Calu3 (cell line): ENCODE results near the gene AHCYL1. TPM values are rescaled to one million over a fixed set of nuclear protein-coding genes. Genes with fewer than 3 reads are reported as not detected.

Experiments used
- BruUV-seq: library from RNA; stranded (reverse); fragments of 400-500 nt; replicated peaks from 2 replicates; lab custom pipeline; 2021; lab: Mats Ljungman, UMichigan
- CTCF ChIA-PET: fragments of 300-600 bp; sonication (Branson Sonifier 250); formaldehyde crosslinking; loops from one replicate; lab custom pipeline; 2022; ENCODE audit warnings: antibody characterized with exemption; lab: Charles Lee
- DNase-seq: peaks from one replicate; pipeline ENCODE4 v3.0.0; 2022
- H3K27ac Mint-ChIP-seq: one replicate; pipeline ENCODE4 v1.8.0; 2022; ENCODE audit warnings: mixed read lengths; ENCODE audit not compliant: unreplicated experiment
- H3K27me3 Mint-ChIP-seq: one replicate; pipeline ENCODE4 v1.8.0; 2022; ENCODE audit warnings: mixed read lengths; ENCODE audit not compliant: unreplicated experiment
- H3K36me3 Mint-ChIP-seq: one replicate; pipeline ENCODE4 v1.8.0; 2022; ENCODE audit warnings: mild to moderate bottlenecking, moderate library complexity, mixed read lengths; ENCODE audit not compliant: insufficient read depth, unreplicated experiment
- H3K4me1 Mint-ChIP-seq: one replicate; pipeline ENCODE4 v1.8.0; 2022; ENCODE audit warnings: mild to moderate bottlenecking, low read depth, mixed read lengths; ENCODE audit not compliant: unreplicated experiment
- H3K4me3 Mint-ChIP-seq: one replicate; pipeline ENCODE4 v1.8.0; 2022; ENCODE audit warnings: mild to moderate bottlenecking, low read depth, moderate library complexity, mixed read lengths; ENCODE audit not compliant: unreplicated experiment
- H3K9me3 Mint-ChIP-seq: one replicate; pipeline ENCODE4 v1.8.0; 2022; ENCODE audit warnings: low read depth, mixed read lengths; ENCODE audit not compliant: unreplicated experiment
- CTCF ChIP-seq: fragments of 200-600 bp; IDR thresholded peaks from one replicate; pipeline ENCODE4 v1.8.0; 2022; ENCODE audit warnings: antibody characterized with exemption; ENCODE audit not compliant: unreplicated experiment
- intact Hi-C: fragments of 100-400 bp; cut with micrococcal nuclease; formaldehyde crosslinking; loops from one replicate; pipeline ENCODE4 v1.10.0; 2022; ENCODE audit not compliant: unreplicated experiment
- total RNA-seq: library from RNA; stranded (reverse); gene quantifications from 2 replicates; pipeline ENCODE4 v1.2.3, GENCODE V29; 2022

The AHCYL1 gene
- total RNA-seq, 1 experiment from 2014 or later = 56.5 TPM

DNA sequence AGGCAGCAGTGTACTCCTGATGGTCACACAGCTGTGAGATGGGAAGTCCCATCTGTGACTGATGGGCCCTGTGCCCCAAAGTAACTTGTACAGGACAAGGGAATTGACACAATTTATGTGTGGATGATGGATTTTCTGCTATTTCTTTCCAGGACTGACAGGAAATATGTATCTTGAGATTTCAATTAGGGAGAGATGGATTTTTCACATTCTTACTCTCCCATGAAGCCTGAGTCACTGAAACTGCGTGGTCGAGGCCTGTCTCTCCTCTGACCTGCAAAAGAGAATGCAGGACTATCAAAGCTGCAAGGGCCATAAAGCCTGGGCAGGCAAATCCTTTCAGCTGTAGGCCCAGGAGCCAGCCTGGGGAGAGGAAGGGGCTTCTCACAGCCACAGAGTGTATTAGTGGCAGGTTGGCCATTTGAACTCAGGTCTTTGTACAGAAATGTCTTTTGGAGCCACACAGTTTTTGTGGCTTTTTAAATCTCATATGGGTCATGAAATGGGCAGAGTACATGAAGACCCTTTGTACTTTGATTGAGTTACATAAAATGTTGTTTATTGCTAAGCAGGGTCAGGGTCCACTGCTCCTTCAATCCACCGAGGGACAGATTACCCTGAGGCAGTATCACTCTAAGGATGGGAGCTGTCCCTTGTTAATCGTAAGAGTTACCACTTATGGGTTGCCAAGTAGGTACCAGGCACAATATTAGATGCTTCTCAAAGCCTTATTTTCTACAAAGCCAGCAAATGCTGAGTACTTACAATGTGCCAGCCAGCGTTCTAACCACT is 71.1 kb downstream of the AHCYL1 start:
- BruUV-seq = no TSS peak
- H3K4me1 Mint-ChIP-seq = no peaks in the 10 kb centered on the region
- CTCF ChIA-PET = no interaction called here
- DNase-seq = no peak
- no peak for TF ChIP-seq CTCF
- no peak overlapping the region for H3K4me3 Mint-ChIP-seq
- H3K27ac Mint-ChIP-seq = no peak overlapping the region
- intact Hi-C loops = no loop called here
- peaks cover 24% of the 10 kb centered on the region for H3K36me3 Mint-ChIP-seq
- H3K27me3 Mint-ChIP-seq = no peaks in the 10 kb centered on the region
- no peaks in the 10 kb centered on the region for H3K9me3 Mint-ChIP-seq

GRCh38 chr1:110056285-110056683 is 71.7 kb downstream of the AHCYL1 start:
- no peak for DNase-seq
- no peak overlapping the region for H3K4me3 Mint-ChIP-seq
- intact Hi-C loops = no loop called here
- CTCF ChIA-PET = no interaction called here
- H3K4me1 Mint-ChIP-seq = no peaks in the 10 kb centered on the region
- no peaks in the 10 kb centered on the region for H3K27me3 Mint-ChIP-seq
- H3K9me3 Mint-ChIP-seq = no peaks in the 10 kb centered on the region
- BruUV-seq = no TSS peak
- no peak overlapping the region for H3K27ac Mint-ChIP-seq
- H3K36me3 Mint-ChIP-seq = peaks cover 24% of the 10 kb centered on the region
- no peak for TF ChIP-seq CTCF

DNA sequence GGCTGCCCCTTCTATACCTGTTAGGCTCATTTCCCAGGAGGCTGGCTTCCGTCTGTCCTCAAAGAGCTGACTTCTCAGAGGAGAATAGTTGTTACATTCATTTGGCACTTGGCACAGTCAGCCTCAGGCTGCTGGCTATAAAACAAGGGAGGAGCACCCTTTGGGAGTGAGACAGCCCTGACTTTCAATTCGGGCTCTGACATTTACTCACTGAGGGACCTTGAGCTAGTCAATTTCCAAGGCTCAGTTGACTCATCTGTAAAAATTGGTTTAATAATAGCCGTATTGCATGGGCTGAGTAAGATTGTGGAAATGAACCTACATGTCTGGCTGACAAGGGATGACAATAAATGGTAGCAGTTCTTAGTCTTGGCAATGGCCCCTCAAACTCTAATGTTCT is 72.2 kb downstream of the AHCYL1 start:
- Mint-ChIP-seq H3K27me3 (no peaks in the 10 kb centered on the region), H3K27ac (no peak overlapping the region), H3K4me3 (no peak overlapping the region), H3K9me3 (no peaks in the 10 kb centered on the region), H3K4me1 (no peaks in the 10 kb centered on the region), H3K36me3 (peaks cover 23% of the 10 kb centered on the region)
- DNase-seq = no peak
- BruUV-seq = no TSS peak
- CTCF ChIA-PET = no interaction called here
- intact Hi-C loops = no loop called here
- no peak for TF ChIP-seq CTCF

GRCh38 chr1:110057963-110058518 is 73.5 kb downstream of the AHCYL1 start:
- Mint-ChIP-seq H3K4me3 (no peak overlapping the region), H3K36me3 (peaks cover 14% of the 10 kb centered on the region), H3K27ac (no peak overlapping the region), H3K27me3 (no peaks in the 10 kb centered on the region), H3K4me1 (no peaks in the 10 kb centered on the region), H3K9me3 (no peaks in the 10 kb centered on the region)
- intact Hi-C loops = no loop called here
- CTCF ChIA-PET = interaction anchor here (0.7 kb wide), 1 partner anchor 13 kb away, joined by 4 read pairs; no protein-coding TSS in a partner anchor
- no TSS peak for BruUV-seq
- no peak for TF ChIP-seq CTCF
- DNase-seq = no peak
